Neuronal stem cell (in vitro differentiated cells): ENCODE measurements around the gene CALU.

ENCODE experiments used
- DNase-seq: peaks from one replicate; pipeline ENCODE4 v3.0.0-alpha.2; 2013; ENCODE audit warnings: low spot score
- H2AFZ ChIP-seq: one replicate; pipeline ENCODE4 v1.6.1; 2013; ENCODE audit warnings: mild to moderate bottlenecking, low read length, inconsistent platforms
- H2AK5ac ChIP-seq: 2 replicates; pipeline ENCODE4 v1.6.1; 2013; ENCODE audit warnings: low read depth, mild to moderate bottlenecking, inconsistent platforms, low read length, moderate library complexity, mixed read lengths
- H2BK120ac ChIP-seq: 2 replicates; pipeline ENCODE4 v1.6.1; 2013; ENCODE audit warnings: low read depth, mild to moderate bottlenecking, inconsistent platforms, low read length, moderate library complexity, mixed read lengths
- H2BK12ac ChIP-seq: one replicate; pipeline ENCODE4 v1.6.1; 2013; ENCODE audit warnings: low read length, inconsistent platforms
- H2BK15ac ChIP-seq: 2 replicates; pipeline ENCODE4 v1.6.1; 2013; ENCODE audit warnings: mild to moderate bottlenecking, low read length, inconsistent platforms, mixed read lengths
- H2BK5ac ChIP-seq: one replicate; pipeline ENCODE4 v1.6.1; 2013; ENCODE audit warnings: inconsistent platforms, mild to moderate bottlenecking, low read length, moderate library complexity
- H3K14ac ChIP-seq: one replicate; pipeline ENCODE4 v1.6.1; 2013; ENCODE audit warnings: low read length, inconsistent platforms
- H3K18ac ChIP-seq: 2 replicates; pipeline ENCODE4 v1.6.1; 2013; ENCODE audit warnings: low read length, inconsistent platforms
- H3K23ac ChIP-seq: 2 replicates; pipeline ENCODE4 v1.6.1; 2013; ENCODE audit warnings: low read depth, mild to moderate bottlenecking, mixed read lengths, low read length, inconsistent platforms; ENCODE audit not compliant: poor library complexity
- H3K27ac ChIP-seq: replicated peaks from 3 replicates; pipeline ENCODE4 v1.5.1; 2013; ENCODE audit warnings: low read length, inconsistent platforms
- H3K27me3 ChIP-seq, 3 experiments: 2 replicates each; pipeline ENCODE4 v1.6.1; 2013; ENCODE audit warnings: low read length in 3 of 3, mild to moderate bottlenecking in 2 of 3, inconsistent platforms in 1 of 3, low read depth in 1 of 3, mixed read lengths in 1 of 3, moderate library complexity in 1 of 3; ENCODE audit not compliant: control insufficient read depth in 3 of 3, insufficient read depth in 3 of 3
- H3K36me3 ChIP-seq, 2 donors: replicated peaks in 1 of 2; 2 replicates each; pipeline ENCODE4 v1.6.1; 2013; ENCODE audit warnings: low read length in 2 of 2; ENCODE audit not compliant: control insufficient read depth in 2 of 2, insufficient read depth in 2 of 2
- H3K4ac ChIP-seq: 2 replicates; pipeline ENCODE4 v1.6.1; 2013; ENCODE audit warnings: inconsistent platforms, mild to moderate bottlenecking, low read length, moderate library complexity
- H3K4me1 ChIP-seq, 2 donors: 1 replicate in 1 of 2; 2 replicates in 1 of 2; pipeline ENCODE4 v1.6.1; 2013; ENCODE audit warnings: low read length in 2 of 2, low read depth in 1 of 2; ENCODE audit not compliant: control insufficient read depth in 2 of 2, insufficient read depth in 1 of 2
- H3K4me2 ChIP-seq: one replicate; pipeline ENCODE4 v1.6.1; 2013; ENCODE audit warnings: mild to moderate bottlenecking, low read length, inconsistent platforms; ENCODE audit not compliant: insufficient read depth, poor library complexity, severe bottlenecking
- H3K4me3 ChIP-seq, 2 donors: 2 replicates each; pipeline ENCODE4 v1.5.1; 2013; ENCODE audit warnings: low read length in 2 of 2, mild to moderate bottlenecking in 2 of 2, inconsistent platforms in 1 of 2, moderate library complexity in 1 of 2
- H3K79me1 ChIP-seq: one replicate; pipeline ENCODE4 v1.6.1; 2013; ENCODE audit warnings: low read depth, mild to moderate bottlenecking, inconsistent platforms, low read length, moderate library complexity
- H3K9ac ChIP-seq: one replicate; pipeline ENCODE4 v1.6.1; 2013; ENCODE audit warnings: mild to moderate bottlenecking, low read depth, low read length, inconsistent platforms; ENCODE audit not compliant: poor library complexity
- H3K9me3 ChIP-seq, 2 donors: replicated peaks in 1 of 2; 2 replicates each; pipeline versions ENCODE3 to v1.6.1; 2013; ENCODE audit warnings: low read length in 2 of 2, mild to moderate bottlenecking in 2 of 2, inconsistent platforms in 1 of 2, low read depth in 1 of 2, mixed read lengths in 1 of 2, moderate library complexity in 1 of 2; ENCODE audit not compliant: control insufficient read depth in 2 of 2, insufficient read depth in 1 of 2
- H4K8ac ChIP-seq: one replicate; pipeline ENCODE4 v1.6.1; 2013; ENCODE audit warnings: low read depth, mild to moderate bottlenecking, inconsistent platforms, low read length, moderate library complexity
- H4K91ac ChIP-seq: one replicate; pipeline ENCODE4 v1.6.1; 2013; ENCODE audit warnings: low read length, low read depth, mild to moderate bottlenecking, inconsistent platforms; ENCODE audit not compliant: poor library complexity
- WGBS, 2 donors: extraction: QIAGEN DNeasy Blood & Tissue Kit; methylation state at CpG; one replicate each; pipeline ENCODE4 v1.1.7; 2013; ENCODE audit warnings: missing lambda C conversion rate in 2 of 2, mixed read lengths in 1 of 2; ENCODE audit not compliant: insufficient read length in 2 of 2, insufficient replicate concordance in 1 of 2; ENCODE audit errors: extremely low coverage in 2 of 2; 5-methylcytosine and 5-hydroxymethylcytosine counted together

Gene CALU

GRCh38 chr7:128724743-128725142 is 14.4 kb upstream of the CALU start:
- Histone ChIP-seq H2BK5ac (no peak overlapping the region), H3K4ac (no peak overlapping the region), H2BK15ac (no peak overlapping the region), H3K79me1 (no peaks in the 10 kb centered on the region), H3K9me3 (no peaks in the 10 kb centered on the region), H2BK120ac (no peak overlapping the region), H3K14ac (no peak overlapping the region), H3K27me3 (peaks cover 0 to 32% (median 0%) of the 10 kb centered on the region in 3 experiments), H2AK5ac (no peak overlapping the region), H2BK12ac (no peak overlapping the region), H2AFZ (no peak overlapping the region), H3K4me1 (peaks cover 0 to 5% of the 10 kb centered on the region in 2 donors), H3K18ac (no peak overlapping the region), H3K36me3 (no peaks in the 10 kb centered on the region), H3K4me2 (no peak overlapping the region), H3K23ac (no peak overlapping the region), H4K91ac (no peak overlapping the region), H4K8ac (no peak overlapping the region), H3K27ac (no peak overlapping the region), H3K4me3 (no peak overlapping the region), H3K9ac (no peak overlapping the region)
- DNase-seq = no peak
- no CpG with 5 or more reads among the region's 5 CpGs for WGBS, 2 donors

- no peak overlapping the region for H2AK5ac ChIP-seq
- no CpG with 5 or more reads among the region's 2 CpGs for WGBS, 2 donors
- no peak overlapping the region for H2BK5ac ChIP-seq
- H3K9ac ChIP-seq = no peak overlapping the region
- H3K79me1 ChIP-seq = no peaks in the 10 kb centered on the region
- no peak overlapping the region for H3K4me3 ChIP-seq
- no peak overlapping the region for H2BK15ac ChIP-seq
- H3K36me3 ChIP-seq = no peaks in the 10 kb centered on the region
- no peak overlapping the region for H3K4ac ChIP-seq
- H2AFZ ChIP-seq = peak overlapping the region; percentile 77
- H3K9me3 ChIP-seq = no peaks in the 10 kb centered on the region
- peaks cover 0 to 37% (median 0%) of the 10 kb centered on the region in 3 experiments for H3K27me3 ChIP-seq
- H3K14ac ChIP-seq = no peak overlapping the region
- H4K91ac ChIP-seq = no peak overlapping the region
- no peak for DNase-seq
- H3K4me2 ChIP-seq = no peak overlapping the region
- H2BK120ac ChIP-seq = no peak overlapping the region
- H3K4me1 ChIP-seq = peaks cover 0 to 5% of the 10 kb centered on the region in 2 donors
- H3K18ac ChIP-seq = no peak overlapping the region
- H2BK12ac ChIP-seq = no peak overlapping the region
- no peak overlapping the region for H3K27ac ChIP-seq
- H3K23ac ChIP-seq = no peak overlapping the region
- no peak overlapping the region for H4K8ac ChIP-seq
Measured at GRCh38 chr7:128725531-128725930, 13.6 kb upstream of the CALU start.

DNA sequence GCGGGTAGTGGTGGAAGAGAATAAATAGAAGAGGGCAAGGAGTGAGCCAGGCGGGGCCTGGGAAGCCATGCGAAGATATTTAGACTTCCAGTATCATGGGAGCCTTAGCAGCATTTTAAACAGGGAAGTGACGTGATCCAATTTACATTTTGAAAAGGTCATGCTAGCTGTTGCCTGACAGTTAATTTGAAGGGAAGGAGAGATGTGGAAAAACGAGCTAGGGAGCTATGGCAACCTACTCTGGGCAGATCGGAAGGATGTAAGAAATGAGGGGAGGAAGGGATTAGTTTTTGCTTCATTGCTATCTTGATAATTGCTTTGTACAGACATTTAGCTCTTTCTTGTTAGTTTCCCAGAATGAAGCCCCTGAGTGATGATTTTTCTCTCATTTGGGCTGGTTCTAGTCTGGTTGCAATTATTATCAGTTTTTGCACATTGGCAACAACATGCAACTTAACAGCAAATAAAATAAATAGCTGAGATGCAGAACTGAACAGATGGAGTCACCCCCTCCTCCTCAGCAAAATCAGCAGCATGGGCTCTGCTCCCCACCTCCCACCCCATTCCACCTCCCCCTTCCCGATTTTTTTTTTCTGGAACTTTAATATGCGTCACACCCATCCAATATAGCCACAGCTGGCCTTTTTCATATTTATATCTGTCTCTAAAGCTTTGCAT is 13.0 kb upstream of the CALU start:
- H2BK5ac ChIP-seq = no peak overlapping the region
- no peak overlapping the region for H3K4me3 ChIP-seq
- no peak overlapping the region for H3K14ac ChIP-seq
- H3K27ac ChIP-seq = no peak overlapping the region
- H2AFZ ChIP-seq = peak overlapping the region; percentile 77
- no peak overlapping the region for H2BK12ac ChIP-seq
- H3K9me3 ChIP-seq = no peaks in the 10 kb centered on the region
- H3K79me1 ChIP-seq = no peaks in the 10 kb centered on the region
- no peak overlapping the region for H3K4ac ChIP-seq
- no peak overlapping the region for H2BK120ac ChIP-seq
- no CpG with 5 or more reads among the region's 8 CpGs for WGBS, 2 donors
- H3K9ac ChIP-seq = no peak overlapping the region
- H2BK15ac ChIP-seq = no peak overlapping the region
- H2AK5ac ChIP-seq = no peak overlapping the region
- H3K4me2 ChIP-seq = no peak overlapping the region
- H3K36me3 ChIP-seq = no peaks in the 10 kb centered on the region
- DNase-seq = no peak
- H4K91ac ChIP-seq = no peak overlapping the region
- H3K4me1 ChIP-seq = peaks cover 0 to 5% of the 10 kb centered on the region in 2 donors
- H4K8ac ChIP-seq = no peak overlapping the region
- peaks cover 0 to 40% (median 0%) of the 10 kb centered on the region in 3 experiments for H3K27me3 ChIP-seq
- H3K18ac ChIP-seq = no peak overlapping the region
- no peak overlapping the region for H3K23ac ChIP-seq

GRCh38 chr7:128726737-128727072 is 12.5 kb upstream of the CALU start:
- H3K23ac ChIP-seq = no peak overlapping the region
- no peaks in the 10 kb centered on the region for H3K9me3 ChIP-seq
- no peak overlapping the region for H3K4me3 ChIP-seq
- H3K18ac ChIP-seq = no peak overlapping the region
- no peak overlapping the region for H3K27ac ChIP-seq
- H3K4me1 ChIP-seq = peaks cover 0 to 5% of the 10 kb centered on the region in 2 donors
- no peak overlapping the region for H3K4ac ChIP-seq
- WGBS, 2 donors = no CpG with 5 or more reads among the region's 1 CpG
- no peak overlapping the region for H3K14ac ChIP-seq
- H2BK15ac ChIP-seq = no peak overlapping the region
- H2BK12ac ChIP-seq = no peak overlapping the region
- no peak overlapping the region for H4K91ac ChIP-seq
- no peak overlapping the region for H3K4me2 ChIP-seq
- no peak for DNase-seq
- no peak overlapping the region for H2BK5ac ChIP-seq
- H3K9ac ChIP-seq = no peak overlapping the region
- no peaks in the 10 kb centered on the region for H3K79me1 ChIP-seq
- no peaks in the 10 kb centered on the region for H3K36me3 ChIP-seq
- H3K27me3 ChIP-seq = peaks cover 0 to 41% (median 0%) of the 10 kb centered on the region in 3 experiments
- H2AFZ ChIP-seq = no peak overlapping the region
- no peak overlapping the region for H2AK5ac ChIP-seq
- no peak overlapping the region for H2BK120ac ChIP-seq
- H4K8ac ChIP-seq = no peak overlapping the region
